ENCODE measurements around the gene STARD8. TPM values are rescaled to one million over a fixed set of nuclear protein-coding genes. Genes with fewer than 3 reads are reported as not detected.
"Not testable (repeated sequence)": the region's sequence is repeated elsewhere in the genome, so short reads cannot be mapped to it uniquely, and the experiment has no call there.

The STARD8 gene
- total RNA-seq, 1 donor from 2014 or later, result 16.0 TPM

DNA sequence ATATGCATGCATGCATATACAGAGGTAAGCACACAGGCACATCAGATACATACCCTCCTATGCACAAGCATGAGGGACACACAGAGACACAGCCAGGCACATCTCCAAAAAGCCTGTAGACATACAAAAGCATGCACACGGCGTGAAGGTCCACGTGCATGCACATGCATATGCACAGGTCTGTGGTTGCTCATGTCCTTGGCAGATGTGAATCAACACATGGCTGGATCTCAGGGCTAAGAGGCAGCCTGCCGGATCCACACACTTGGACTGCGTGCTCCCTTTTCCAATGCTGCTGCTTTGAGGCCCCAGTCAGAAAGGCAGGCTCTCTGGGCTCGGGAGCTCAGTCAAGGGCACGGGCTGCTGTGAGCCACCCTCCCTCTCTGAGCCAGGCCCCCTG, 3.6 kb downstream of the STARD8 start:
- intact Hi-C loops (cut with DNase I), result no loop called here
- no peak for DNase-seq (ENCODE audit: low spot score in 2 of 2)
- no peak overlapping the region for H3K4me3 ChIP-seq
- H3K4me1 ChIP-seq, result no peaks in the 10 kb centered on the region
- H3K9me3 ChIP-seq, result no peaks in the 10 kb centered on the region
- no peaks in the 10 kb centered on the region for H3K27me3 ChIP-seq
- no peaks in the 10 kb centered on the region for H3K36me3 ChIP-seq
- TF ChIP-seq, protein P1, sequence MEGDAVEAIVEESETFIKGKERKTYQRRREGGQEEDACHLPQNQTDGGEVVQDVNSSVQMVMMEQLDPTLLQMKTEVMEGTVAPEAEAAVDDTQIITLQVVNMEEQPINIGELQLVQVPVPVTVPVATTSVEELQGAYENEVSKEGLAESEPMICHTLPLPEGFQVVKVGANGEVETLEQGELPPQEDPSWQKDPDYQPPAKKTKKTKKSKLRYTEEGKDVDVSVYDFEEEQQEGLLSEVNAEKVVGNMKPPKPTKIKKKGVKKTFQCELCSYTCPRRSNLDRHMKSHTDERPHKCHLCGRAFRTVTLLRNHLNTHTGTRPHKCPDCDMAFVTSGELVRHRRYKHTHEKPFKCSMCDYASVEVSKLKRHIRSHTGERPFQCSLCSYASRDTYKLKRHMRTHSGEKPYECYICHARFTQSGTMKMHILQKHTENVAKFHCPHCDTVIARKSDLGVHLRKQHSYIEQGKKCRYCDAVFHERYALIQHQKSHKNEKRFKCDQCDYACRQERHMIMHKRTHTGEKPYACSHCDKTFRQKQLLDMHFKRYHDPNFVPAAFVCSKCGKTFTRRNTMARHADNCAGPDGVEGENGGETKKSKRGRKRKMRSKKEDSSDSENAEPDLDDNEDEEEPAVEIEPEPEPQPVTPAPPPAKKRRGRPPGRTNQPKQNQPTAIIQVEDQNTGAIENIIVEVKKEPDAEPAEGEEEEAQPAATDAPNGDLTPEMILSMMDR (IDR thresholded peaks at IDR 0.05), result no peak
- H3K27ac ChIP-seq, result no peak overlapping the region

DNA sequence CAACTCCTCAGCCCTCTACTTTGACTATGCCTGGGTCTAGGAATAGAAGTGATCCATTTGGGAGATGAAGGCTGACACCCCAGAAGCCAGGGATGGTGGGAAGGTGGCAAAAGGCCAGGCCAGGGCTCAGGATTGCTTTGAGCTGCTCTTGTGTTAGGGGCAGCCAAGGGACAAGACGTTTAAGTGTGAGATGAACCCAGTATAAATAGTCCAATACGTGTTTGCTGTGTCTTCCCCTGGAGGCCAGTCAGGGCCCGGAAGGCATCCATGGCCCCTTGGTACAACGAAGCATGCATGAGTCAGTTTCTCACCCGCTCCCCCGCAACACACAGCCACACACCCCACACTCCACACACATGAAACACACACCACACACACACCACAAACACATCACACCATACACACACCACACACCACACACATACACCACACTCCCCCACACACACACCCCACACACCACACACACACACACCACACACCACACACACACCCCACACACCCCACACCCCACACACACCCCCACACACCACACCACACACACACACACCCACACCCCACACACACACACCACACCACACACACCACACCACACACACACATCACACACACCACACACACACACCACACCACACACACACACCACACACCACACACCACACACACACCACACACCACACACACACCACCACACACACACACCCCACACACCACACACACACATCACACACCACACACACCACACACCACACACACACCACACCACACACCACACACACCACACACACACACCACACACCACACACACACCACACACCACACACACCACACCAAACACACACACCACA, 5.1 kb downstream of the STARD8 start:
- TF ChIP-seq, protein P1 (IDR thresholded peaks at IDR 0.05), result no peak
- intact Hi-C loops (cut with DNase I), result no loop called here
- H3K9me3 ChIP-seq, result no peaks in the 10 kb centered on the region
- H3K27me3 ChIP-seq, result no peaks in the 10 kb centered on the region
- no peak overlapping the region for H3K4me3 ChIP-seq
- no peak for DNase-seq (ENCODE audit: low spot score in 2 of 2)
- no peak overlapping the region for H3K27ac ChIP-seq
- H3K36me3 ChIP-seq, result no peaks in the 10 kb centered on the region
- no peaks in the 10 kb centered on the region for H3K4me1 ChIP-seq

DNA sequence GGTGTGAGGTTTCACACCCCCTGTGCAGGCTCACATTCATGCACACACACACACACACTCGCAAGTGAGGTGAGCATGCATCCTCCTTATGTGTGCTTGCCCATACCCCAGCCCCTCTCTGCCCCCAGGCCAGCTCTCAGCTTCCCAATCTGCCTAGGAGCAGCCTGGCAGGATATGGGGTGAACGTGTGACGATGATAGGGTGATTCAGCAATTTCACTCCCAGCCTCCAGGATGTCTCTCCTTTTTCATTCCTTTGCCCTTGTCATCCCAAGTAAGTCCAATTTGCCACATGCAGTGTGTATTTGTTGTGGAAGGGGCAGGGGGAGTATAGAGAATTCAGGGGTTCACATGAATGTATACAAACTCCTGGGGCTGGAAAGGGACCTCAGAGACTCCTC, 7.2 kb downstream of the STARD8 start:
- H3K27ac ChIP-seq, result no peak overlapping the region
- no peaks in the 10 kb centered on the region for H3K27me3 ChIP-seq
- H3K4me1 ChIP-seq, result no peaks in the 10 kb centered on the region
- no peak overlapping the region for H3K4me3 ChIP-seq
- H3K36me3 ChIP-seq, result no peaks in the 10 kb centered on the region
- TF ChIP-seq, protein P1 (IDR thresholded peaks at IDR 0.05), result no peak
- no peak for DNase-seq (ENCODE audit: low spot score in 2 of 2)
- intact Hi-C loops (cut with DNase I), result no loop called here
- no peaks in the 10 kb centered on the region for H3K9me3 ChIP-seq

DNA sequence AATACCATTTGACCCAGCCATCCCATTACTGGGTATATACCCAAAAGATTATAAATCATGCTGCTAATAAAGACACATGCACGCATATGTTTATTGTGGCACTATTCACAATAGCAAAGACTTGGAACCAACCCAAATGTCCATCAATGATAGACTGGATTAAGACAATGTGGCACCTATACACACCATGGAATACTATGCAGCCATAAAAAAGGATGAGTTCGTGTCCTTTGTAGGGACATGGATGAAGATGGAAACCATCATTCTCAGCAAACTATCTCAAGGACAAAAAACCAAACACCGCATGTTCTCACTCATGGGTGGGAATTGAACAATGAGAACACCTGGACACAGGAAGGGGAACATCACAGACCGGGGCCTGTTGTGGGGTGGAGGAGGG, 9.0 kb downstream of the STARD8 start:
- H3K4me1 ChIP-seq; H3K9me3 ChIP-seq; H3K27ac ChIP-seq; intact Hi-C loops (cut with DNase I); H3K36me3 ChIP-seq; H3K27me3 ChIP-seq; H3K4me3 ChIP-seq; DNase-seq (ENCODE audit: low spot score in 2 of 2): not testable (repeated sequence)

DNA sequence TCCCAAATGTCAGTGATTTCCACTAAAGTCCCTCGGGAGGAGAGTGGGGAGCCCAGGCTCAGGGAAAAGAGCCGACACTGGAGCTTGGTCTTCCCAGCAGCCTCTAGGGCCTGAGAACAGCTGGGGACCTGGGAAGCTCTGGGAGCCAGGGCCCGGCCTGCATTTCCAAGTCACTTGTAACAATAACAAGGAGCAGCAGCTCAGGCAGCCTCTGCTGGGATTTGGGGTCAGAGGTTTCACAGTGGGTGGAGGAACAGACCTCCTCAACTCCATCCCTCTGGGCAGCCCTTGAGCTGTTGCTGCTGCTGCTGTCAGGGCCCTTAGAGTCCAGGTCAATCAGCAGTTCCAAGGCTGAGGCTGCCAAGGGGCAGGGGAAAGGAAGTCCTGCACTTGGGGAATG, 11.1 kb downstream of the STARD8 start:
- no peak overlapping the region for H3K4me3 ChIP-seq
- no peak for DNase-seq (ENCODE audit: low spot score in 2 of 2)
- no peak overlapping the region for H3K27ac ChIP-seq
- no peaks in the 10 kb centered on the region for H3K36me3 ChIP-seq
- TF ChIP-seq, protein P1 (IDR thresholded peaks at IDR 0.05), result no peak
- no peaks in the 10 kb centered on the region for H3K9me3 ChIP-seq
- intact Hi-C loops (cut with DNase I), result no loop called here
- H3K27me3 ChIP-seq, result no peaks in the 10 kb centered on the region
- H3K4me1 ChIP-seq, result no peaks in the 10 kb centered on the region

DNA sequence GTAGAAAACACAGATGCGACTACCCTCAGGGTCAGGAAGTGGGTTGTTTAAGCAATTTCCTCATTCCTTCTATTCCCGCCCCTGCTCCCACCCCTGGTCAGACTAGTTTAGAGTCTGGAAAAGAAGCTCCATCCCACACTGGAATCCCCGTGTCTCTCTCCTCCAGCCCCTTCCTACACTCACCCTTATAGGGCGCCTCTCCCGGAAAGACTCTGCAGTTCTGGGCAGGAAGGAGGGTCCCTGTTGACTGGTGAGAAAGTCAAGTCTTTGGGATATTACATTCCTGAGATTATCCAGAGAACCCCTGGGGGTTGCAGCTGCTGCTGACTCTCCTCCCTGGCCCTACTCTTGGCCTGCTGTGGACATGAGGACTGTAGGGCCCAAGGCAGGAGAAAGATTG, 11.9 kb downstream of the STARD8 start:
- no peaks in the 10 kb centered on the region for H3K36me3 ChIP-seq
- no peak overlapping the region for H3K4me3 ChIP-seq
- intact Hi-C loops (cut with DNase I), result no loop called here
- DNase-seq (ENCODE audit: low spot score in 2 of 2), result no peak
- H3K27me3 ChIP-seq, result no peaks in the 10 kb centered on the region
- no peaks in the 10 kb centered on the region for H3K9me3 ChIP-seq
- no peak overlapping the region for H3K27ac ChIP-seq
- no peaks in the 10 kb centered on the region for H3K4me1 ChIP-seq
- TF ChIP-seq, protein P1 (IDR thresholded peaks at IDR 0.05), result no peak
